Measurements from ENCODE around the gene EIF4E3.

GRCh38 chr3:71718072-71718471, 7.1 kb downstream of the EIF4E3 start:
- TF ChIP-seq POLR2A (IDR thresholded peaks at IDR 0.05; ENCODE audit: low read length) (no peak), GATA1 (IDR thresholded peaks at IDR 0.05; ENCODE audit: low read depth, low read length) (no peak)

Measured in erythroblast (primary cell).